K562 (cell line): Measurements from ENCODE around the gene SPON2. TPM values are rescaled to one million over a fixed set of nuclear protein-coding genes. Genes with fewer than 3 reads are reported as not detected.

Experiments used
- ESRRB ChIP-seq: fragments of 250-450 bp; sonication (Bioruptor Pico); IDR thresholded peaks from 2 replicates; pipeline ENCODE4 v1.5.0; 2020; ENCODE audit warnings: mild to moderate bottlenecking, moderate library complexity, borderline replicate concordance
- HNRNPK ChIP-seq: fragments of 200-400 bp; formaldehyde crosslinking; IDR thresholded peaks from one replicate; pipeline ENCODE4 v1.6.1; 2018; ENCODE audit warnings: mild to moderate bottlenecking, low read depth, low read length; ENCODE audit not compliant: poor library complexity, severe bottlenecking
- MTA3 ChIP-seq: fragments of 450-650 bp; formaldehyde crosslinking; IDR thresholded peaks from 2 replicates; pipeline ENCODE4 v1.6.1; 2017; ENCODE audit warnings: mild to moderate bottlenecking, borderline replicate concordance
- NUFIP1 ChIP-seq: fragments of 450-650 bp; IDR thresholded peaks from 2 replicates; pipeline ENCODE4 v1.6.1; 2018; ENCODE audit not compliant: partially characterized antibody
- RFX5 ChIP-seq: IDR thresholded peaks from 2 replicates; pipeline ENCODE4 v1.6.1; 2011; ENCODE audit warnings: low read depth, mild to moderate bottlenecking, improper control_type of control experiment, low read length
- SREBF1 ChIP-seq: fragments of 150-350 bp; IDR thresholded peaks from 2 replicates; pipeline ENCODE4 v1.6.1; 2014; ENCODE audit warnings: antibody characterized with exemption, low read depth, low read length, borderline replicate concordance
- ZSCAN32 ChIP-seq: fragments of 450-650 bp; formaldehyde crosslinking; IDR thresholded peaks from 2 replicates; pipeline ENCODE4 v1.4.0; 2020; ENCODE audit warnings: mild to moderate bottlenecking, moderate library complexity
- polyA plus RNA-seq, 8 experiments: library from polyadenylated mRNA; depleted of rRNA in 4 of 8; stranded (reverse) in 5 of 8; unstranded in 3 of 8; fragments of >200 nt; fragmentation: Nextera tagmentation in 2 of 8; fragmentation: Illumina TruSeq in 1 of 8; extraction: Ambion mirVana in 2 of 8; extraction: Trizol in 1 of 8; gene quantifications; 2 replicates each; pipeline versions ENCODE4 v1.2.1 to v1.2.3, GENCODE V29; 2011 to 2014; ENCODE audit warnings: inconsistent platforms in 1 of 8, missing spikeins in 1 of 8
- total RNA-seq, 7 experiments: library from RNA; depleted of rRNA in 6 of 7; stranded (reverse); fragments of >200 nt in 6 of 7; fragmentation: Illumina TruSeq in 2 of 7; extraction: Trizol in 2 of 7; gene quantifications; 2 replicates each; pipeline versions ENCODE4 v1.2.1 to v1.2.3, GENCODE V29; 2011 to 2021; ENCODE audit warnings: low replicate concordance in 1 of 7
- TF ChIP-seq, protein P1 (sequence below): IDR thresholded peaks from 2 replicates; pipeline ENCODE4 v1.6.1; 2016; ENCODE audit warnings: missing genetic modification characterization, missing compliant biosample characterization
- TF ChIP-seq, protein P2 (sequence below): fragments of 250-450 bp; sonication (Bioruptor Pico); IDR thresholded peaks from 2 replicates; pipeline ENCODE4 v1.4.0; 2020; ENCODE audit warnings: mild to moderate bottlenecking, moderate library complexity
- TF ChIP-seq, protein P3 (sequence below): fragments of 200-600 bp; sonication (generic); IDR thresholded peaks from one replicate; pipeline ENCODE4 v1.6.1; 2012; ENCODE audit warnings: mild to moderate bottlenecking, low read depth, low read length, inconsistent platforms

The SPON2 gene
- total and polyA plus RNA-seq, 9 of the 15 experiments (the other 6 are each of a cell fraction or from before 2014, with no cell fraction given), result 0.21 to 2.2 (median 0.83) TPM

DNA sequence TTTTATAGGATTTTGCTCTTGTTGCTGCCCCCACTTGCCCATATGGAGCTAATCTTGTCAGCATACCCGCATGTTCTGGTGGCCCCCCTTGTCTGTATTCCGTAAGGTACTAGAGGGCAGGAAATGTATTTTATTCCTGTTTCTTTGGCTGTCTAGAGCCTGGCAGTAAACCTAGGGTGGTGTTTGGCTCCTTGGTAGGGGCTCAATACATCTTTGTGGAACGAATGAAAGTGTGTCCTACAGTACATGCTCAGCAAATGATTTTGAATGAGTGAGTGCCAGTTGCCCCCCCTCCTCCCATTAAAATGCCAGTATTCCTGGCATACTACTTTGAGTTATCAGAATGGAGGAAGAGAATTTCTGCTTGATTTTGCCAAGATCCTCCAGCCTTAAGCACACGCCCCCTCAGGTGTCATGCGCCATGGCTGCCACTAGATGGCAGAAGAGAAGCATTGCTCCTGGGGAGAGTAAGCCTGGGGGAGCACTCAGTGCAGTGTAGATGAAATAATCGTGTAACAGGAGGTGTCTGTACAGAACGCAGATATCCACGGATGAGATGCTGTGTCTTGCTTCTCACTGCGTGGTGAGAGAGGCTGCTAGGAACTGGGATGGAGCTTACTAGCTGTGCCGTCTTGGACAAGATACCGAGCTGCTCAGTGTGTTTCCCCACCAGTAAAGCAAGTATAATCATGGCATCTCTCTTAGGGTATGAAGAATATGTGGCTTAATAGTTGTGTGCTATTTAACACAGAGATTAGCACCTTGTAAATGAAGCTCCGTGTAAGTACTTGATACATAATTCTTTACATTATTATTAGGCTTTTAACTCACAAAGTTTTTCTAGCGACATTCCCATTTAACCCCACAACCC lies 41.8 kb downstream of the SPON2 start (continued):
- TF ChIP-seq, protein P1, sequence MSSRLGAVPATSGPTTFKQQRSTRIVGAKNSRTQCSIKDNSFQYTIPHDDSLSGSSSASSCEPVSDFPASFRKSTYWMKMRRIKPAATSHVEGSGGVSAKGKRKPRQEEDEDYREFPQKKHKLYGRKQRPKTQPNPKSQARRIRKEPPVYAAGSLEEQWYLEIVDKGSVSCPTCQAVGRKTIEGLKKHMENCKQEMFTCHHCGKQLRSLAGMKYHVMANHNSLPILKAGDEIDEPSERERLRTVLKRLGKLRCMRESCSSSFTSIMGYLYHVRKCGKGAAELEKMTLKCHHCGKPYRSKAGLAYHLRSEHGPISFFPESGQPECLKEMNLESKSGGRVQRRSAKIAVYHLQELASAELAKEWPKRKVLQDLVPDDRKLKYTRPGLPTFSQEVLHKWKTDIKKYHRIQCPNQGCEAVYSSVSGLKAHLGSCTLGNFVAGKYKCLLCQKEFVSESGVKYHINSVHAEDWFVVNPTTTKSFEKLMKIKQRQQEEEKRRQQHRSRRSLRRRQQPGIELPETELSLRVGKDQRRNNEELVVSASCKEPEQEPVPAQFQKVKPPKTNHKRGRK (tag), result no peak
- TF ChIP-seq, protein P2, sequence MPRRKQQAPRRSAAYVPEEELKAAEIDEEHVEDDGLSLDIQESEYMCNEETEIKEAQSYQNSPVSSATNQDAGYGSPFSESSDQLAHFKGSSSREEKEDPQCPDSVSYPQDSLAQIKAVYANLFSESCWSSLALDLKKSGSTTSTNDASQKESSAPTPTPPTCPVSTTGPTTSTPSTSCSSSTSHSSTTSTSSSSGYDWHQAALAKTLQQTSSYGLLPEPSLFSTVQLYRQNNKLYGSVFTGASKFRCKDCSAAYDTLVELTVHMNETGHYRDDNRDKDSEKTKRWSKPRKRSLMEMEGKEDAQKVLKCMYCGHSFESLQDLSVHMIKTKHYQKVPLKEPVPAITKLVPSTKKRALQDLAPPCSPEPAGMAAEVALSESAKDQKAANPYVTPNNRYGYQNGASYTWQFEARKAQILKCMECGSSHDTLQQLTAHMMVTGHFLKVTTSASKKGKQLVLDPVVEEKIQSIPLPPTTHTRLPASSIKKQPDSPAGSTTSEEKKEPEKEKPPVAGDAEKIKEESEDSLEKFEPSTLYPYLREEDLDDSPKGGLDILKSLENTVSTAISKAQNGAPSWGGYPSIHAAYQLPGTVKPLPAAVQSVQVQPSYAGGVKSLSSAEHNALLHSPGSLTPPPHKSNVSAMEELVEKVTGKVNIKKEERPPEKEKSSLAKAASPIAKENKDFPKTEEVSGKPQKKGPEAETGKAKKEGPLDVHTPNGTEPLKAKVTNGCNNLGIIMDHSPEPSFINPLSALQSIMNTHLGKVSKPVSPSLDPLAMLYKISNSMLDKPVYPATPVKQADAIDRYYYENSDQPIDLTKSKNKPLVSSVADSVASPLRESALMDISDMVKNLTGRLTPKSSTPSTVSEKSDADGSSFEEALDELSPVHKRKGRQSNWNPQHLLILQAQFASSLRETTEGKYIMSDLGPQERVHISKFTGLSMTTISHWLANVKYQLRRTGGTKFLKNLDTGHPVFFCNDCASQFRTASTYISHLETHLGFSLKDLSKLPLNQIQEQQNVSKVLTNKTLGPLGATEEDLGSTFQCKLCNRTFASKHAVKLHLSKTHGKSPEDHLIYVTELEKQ (CRISPR knock-in tag), result no peak
- TF ChIP-seq, protein P3, sequence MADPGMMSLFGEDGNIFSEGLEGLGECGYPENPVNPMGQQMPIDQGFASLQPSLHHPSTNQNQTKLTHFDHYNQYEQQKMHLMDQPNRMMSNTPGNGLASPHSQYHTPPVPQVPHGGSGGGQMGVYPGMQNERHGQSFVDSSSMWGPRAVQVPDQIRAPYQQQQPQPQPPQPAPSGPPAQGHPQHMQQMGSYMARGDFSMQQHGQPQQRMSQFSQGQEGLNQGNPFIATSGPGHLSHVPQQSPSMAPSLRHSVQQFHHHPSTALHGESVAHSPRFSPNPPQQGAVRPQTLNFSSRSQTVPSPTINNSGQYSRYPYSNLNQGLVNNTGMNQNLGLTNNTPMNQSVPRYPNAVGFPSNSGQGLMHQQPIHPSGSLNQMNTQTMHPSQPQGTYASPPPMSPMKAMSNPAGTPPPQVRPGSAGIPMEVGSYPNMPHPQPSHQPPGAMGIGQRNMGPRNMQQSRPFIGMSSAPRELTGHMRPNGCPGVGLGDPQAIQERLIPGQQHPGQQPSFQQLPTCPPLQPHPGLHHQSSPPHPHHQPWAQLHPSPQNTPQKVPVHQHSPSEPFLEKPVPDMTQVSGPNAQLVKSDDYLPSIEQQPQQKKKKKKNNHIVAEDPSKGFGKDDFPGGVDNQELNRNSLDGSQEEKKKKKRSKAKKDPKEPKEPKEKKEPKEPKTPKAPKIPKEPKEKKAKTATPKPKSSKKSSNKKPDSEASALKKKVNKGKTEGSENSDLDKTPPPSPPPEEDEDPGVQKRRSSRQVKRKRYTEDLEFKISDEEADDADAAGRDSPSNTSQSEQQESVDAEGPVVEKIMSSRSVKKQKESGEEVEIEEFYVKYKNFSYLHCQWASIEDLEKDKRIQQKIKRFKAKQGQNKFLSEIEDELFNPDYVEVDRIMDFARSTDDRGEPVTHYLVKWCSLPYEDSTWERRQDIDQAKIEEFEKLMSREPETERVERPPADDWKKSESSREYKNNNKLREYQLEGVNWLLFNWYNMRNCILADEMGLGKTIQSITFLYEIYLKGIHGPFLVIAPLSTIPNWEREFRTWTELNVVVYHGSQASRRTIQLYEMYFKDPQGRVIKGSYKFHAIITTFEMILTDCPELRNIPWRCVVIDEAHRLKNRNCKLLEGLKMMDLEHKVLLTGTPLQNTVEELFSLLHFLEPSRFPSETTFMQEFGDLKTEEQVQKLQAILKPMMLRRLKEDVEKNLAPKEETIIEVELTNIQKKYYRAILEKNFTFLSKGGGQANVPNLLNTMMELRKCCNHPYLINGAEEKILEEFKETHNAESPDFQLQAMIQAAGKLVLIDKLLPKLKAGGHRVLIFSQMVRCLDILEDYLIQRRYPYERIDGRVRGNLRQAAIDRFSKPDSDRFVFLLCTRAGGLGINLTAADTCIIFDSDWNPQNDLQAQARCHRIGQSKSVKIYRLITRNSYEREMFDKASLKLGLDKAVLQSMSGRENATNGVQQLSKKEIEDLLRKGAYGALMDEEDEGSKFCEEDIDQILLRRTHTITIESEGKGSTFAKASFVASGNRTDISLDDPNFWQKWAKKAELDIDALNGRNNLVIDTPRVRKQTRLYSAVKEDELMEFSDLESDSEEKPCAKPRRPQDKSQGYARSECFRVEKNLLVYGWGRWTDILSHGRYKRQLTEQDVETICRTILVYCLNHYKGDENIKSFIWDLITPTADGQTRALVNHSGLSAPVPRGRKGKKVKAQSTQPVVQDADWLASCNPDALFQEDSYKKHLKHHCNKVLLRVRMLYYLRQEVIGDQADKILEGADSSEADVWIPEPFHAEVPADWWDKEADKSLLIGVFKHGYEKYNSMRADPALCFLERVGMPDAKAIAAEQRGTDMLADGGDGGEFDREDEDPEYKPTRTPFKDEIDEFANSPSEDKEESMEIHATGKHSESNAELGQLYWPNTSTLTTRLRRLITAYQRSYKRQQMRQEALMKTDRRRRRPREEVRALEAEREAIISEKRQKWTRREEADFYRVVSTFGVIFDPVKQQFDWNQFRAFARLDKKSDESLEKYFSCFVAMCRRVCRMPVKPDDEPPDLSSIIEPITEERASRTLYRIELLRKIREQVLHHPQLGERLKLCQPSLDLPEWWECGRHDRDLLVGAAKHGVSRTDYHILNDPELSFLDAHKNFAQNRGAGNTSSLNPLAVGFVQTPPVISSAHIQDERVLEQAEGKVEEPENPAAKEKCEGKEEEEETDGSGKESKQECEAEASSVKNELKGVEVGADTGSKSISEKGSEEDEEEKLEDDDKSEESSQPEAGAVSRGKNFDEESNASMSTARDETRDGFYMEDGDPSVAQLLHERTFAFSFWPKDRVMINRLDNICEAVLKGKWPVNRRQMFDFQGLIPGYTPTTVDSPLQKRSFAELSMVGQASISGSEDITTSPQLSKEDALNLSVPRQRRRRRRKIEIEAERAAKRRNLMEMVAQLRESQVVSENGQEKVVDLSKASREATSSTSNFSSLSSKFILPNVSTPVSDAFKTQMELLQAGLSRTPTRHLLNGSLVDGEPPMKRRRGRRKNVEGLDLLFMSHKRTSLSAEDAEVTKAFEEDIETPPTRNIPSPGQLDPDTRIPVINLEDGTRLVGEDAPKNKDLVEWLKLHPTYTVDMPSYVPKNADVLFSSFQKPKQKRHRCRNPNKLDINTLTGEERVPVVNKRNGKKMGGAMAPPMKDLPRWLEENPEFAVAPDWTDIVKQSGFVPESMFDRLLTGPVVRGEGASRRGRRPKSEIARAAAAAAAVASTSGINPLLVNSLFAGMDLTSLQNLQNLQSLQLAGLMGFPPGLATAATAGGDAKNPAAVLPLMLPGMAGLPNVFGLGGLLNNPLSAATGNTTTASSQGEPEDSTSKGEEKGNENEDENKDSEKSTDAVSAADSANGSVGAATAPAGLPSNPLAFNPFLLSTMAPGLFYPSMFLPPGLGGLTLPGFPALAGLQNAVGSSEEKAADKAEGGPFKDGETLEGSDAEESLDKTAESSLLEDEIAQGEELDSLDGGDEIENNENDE, result no peak
- TF ChIP-seq NUFIP1 (no peak), RFX5 (no peak), SREBF1 (no peak), ZSCAN32 (CRISPR knock-in tag) (no peak), MTA3 (no peak), ESRRB (CRISPR knock-in tag) (no peak), HNRNPK (no peak)
